B cell (primary cell): ENCODE results near the gene RBPJ. TPM values are rescaled to one million over a fixed set of nuclear protein-coding genes. Genes with fewer than 3 reads are reported as not detected.
A peak's percentile ranks its signal among the peaks of the same experiment; 100 is the strongest.

Source experiments
- ATAC-seq: fragments of 200-7000 bp; cut with Tn5 transposase; one replicate; pipeline ENCODE4 v1.10.0; 2021; ENCODE audit warnings: low read depth, mild to moderate bottlenecking, moderate number of reproducible peaks, moderate library complexity
- CTCF ChIA-PET: fragments of 350-600 bp; sonication (Branson Sonifier 250); formaldehyde crosslinking; loops from one replicate; lab custom pipeline; 2021; ENCODE audit warnings: antibody characterized with exemption, inconsistent platforms; lab: Charles Lee
- POLR2A ChIA-PET: fragments of 350-600 bp; sonication (Branson Sonifier 250); formaldehyde crosslinking; loops from one replicate; lab custom pipeline; 2021; ENCODE audit warnings: antibody characterized with exemption; lab: Charles Lee
- DNase-seq: peaks from one replicate; pipeline ENCODE4 v3.0.0; 2013
- H2AFZ ChIP-seq: 2 replicates; pipeline ENCODE4 v1.6.1; 2012; ENCODE audit warnings: mild to moderate bottlenecking, low read depth, low read length; ENCODE audit not compliant: insufficient read depth, poor library complexity, severe bottlenecking
- H3K27ac ChIP-seq, 2 donors: 1 replicate in 1 of 2; 2 replicates in 1 of 2; pipeline ENCODE4 v1.5.1; 2012 to 2013; ENCODE audit warnings: low read length in 2 of 2, mild to moderate bottlenecking in 2 of 2, moderate library complexity in 1 of 2
- H3K27me3 ChIP-seq, 4 experiments: fragments of 200-600 bp in 1 of 4; sonication (generic) in 1 of 4; replicated peaks in 1 of 4; 1 replicate in 2 of 4; 2 replicates in 2 of 4; pipeline versions ENCODE4 v1.6.1 to v1.7.0; 2013 to 2016; ENCODE audit warnings: low read length in 3 of 4, mild to moderate bottlenecking in 2 of 4, mixed read lengths in 1 of 4, moderate library complexity in 1 of 4; ENCODE audit not compliant: insufficient read depth in 4 of 4, control insufficient read depth in 3 of 4; ENCODE audit errors: control extremely low read depth in 1 of 4
- H3K36me3 ChIP-seq, 2 experiments: replicated peaks in 1 of 2; 1 replicate in 1 of 2; 2 replicates in 1 of 2; pipeline versions ENCODE4 v1.6.1 to v1.7.1; 2013; ENCODE audit warnings: low read length in 1 of 2; ENCODE audit not compliant: insufficient read depth in 2 of 2, control insufficient read depth in 1 of 2; ENCODE audit errors: control extremely low read depth in 1 of 2, extremely low read depth in 1 of 2
- H3K4me1 ChIP-seq, 2 donors: fragments of 200-600 bp in 1 of 2; sonication (generic) in 1 of 2; 1 replicate in 1 of 2; 2 replicates in 1 of 2; pipeline versions ENCODE4 v1.5.1 to v1.6.1; 2013 to 2017; ENCODE audit warnings: low read length in 2 of 2; ENCODE audit not compliant: control insufficient read depth in 2 of 2, insufficient read depth in 2 of 2
- H3K4me2 ChIP-seq: replicated peaks from 2 replicates; pipeline ENCODE3; 2012; ENCODE audit warnings: mild to moderate bottlenecking, low read depth, low read length; ENCODE audit not compliant: poor library complexity, severe bottlenecking
- H3K4me3 ChIP-seq, 5 experiments: fragments of 200-600 bp in 1 of 5; sonication (generic) in 1 of 5; 1 replicate in 3 of 5; 2 replicates in 2 of 5; pipeline versions ENCODE4 v1.5.1 to v1.7.0; 2011 to 2016; ENCODE audit warnings: low read length in 4 of 5, mild to moderate bottlenecking in 4 of 5, low read depth in 2 of 5, control low read depth in 1 of 5, moderate library complexity in 1 of 5; ENCODE audit not compliant: insufficient read depth in 1 of 5; ENCODE audit errors: control extremely low read depth in 1 of 5, extremely low read depth in 1 of 5
- H3K79me2 ChIP-seq: fragments of 200-600 bp; sonication (generic); one replicate; pipeline ENCODE4 v1.6.0; 2016; ENCODE audit warnings: low read length; ENCODE audit not compliant: control insufficient read depth, insufficient read depth
- H3K9ac ChIP-seq: fragments of 200-600 bp; sonication (generic); 2 replicates; pipeline ENCODE4 v1.6.1; 2017; ENCODE audit warnings: mild to moderate bottlenecking, low read length, moderate library complexity
- H3K9me3 ChIP-seq, 3 donors: one replicate each; pipeline versions ENCODE4 v1.6.1 to v1.7.1; 2013; ENCODE audit warnings: low read length in 2 of 3; ENCODE audit not compliant: control insufficient read depth in 2 of 3, insufficient read depth in 1 of 3; ENCODE audit errors: control extremely low read depth in 1 of 3
- H4K20me1 ChIP-seq: 2 replicates; pipeline ENCODE4 v1.6.0; 2012; ENCODE audit warnings: mild to moderate bottlenecking, low read length; ENCODE audit not compliant: insufficient read depth, control insufficient read depth, poor library complexity, severe bottlenecking
- H3K27ac Mint-ChIP-seq: one replicate; pipeline ENCODE4 v1.8.0; 2021; ENCODE audit warnings: mixed read lengths
- H3K27me3 Mint-ChIP-seq: one replicate; pipeline ENCODE4 v1.8.0; 2021; ENCODE audit warnings: mixed read lengths
- H3K4me1 Mint-ChIP-seq: one replicate; pipeline ENCODE4 v1.8.0; 2021; ENCODE audit warnings: mixed read lengths
- H3K4me3 Mint-ChIP-seq: one replicate; pipeline ENCODE4 v1.8.0; 2021; ENCODE audit warnings: mixed read lengths
- H3K9me3 Mint-ChIP-seq: one replicate; pipeline ENCODE4 v1.8.0; 2022; ENCODE audit warnings: mixed read lengths; ENCODE audit not compliant: insufficient read depth
- CTCF ChIP-seq: fragments of 200-600 bp; IDR thresholded peaks from one replicate; pipeline ENCODE4 v1.8.0; 2022; ENCODE audit warnings: antibody characterized with exemption, mild to moderate bottlenecking
- EZH2 ChIP-seq: IDR thresholded peaks from 2 replicates; pipeline ENCODE4 v1.6.1; 2012; ENCODE audit warnings: borderline replicate concordance, low read depth, mild to moderate bottlenecking, moderate library complexity, low read length; ENCODE audit not compliant: insufficient read depth, poor library complexity, severe bottlenecking
- WGBS: methylation state at CpG from one replicate; pipeline ENCODE4 v1.1.5; 2013; ENCODE audit warnings: missing lambda C conversion rate; ENCODE audit not compliant: insufficient coverage; 5-methylcytosine and 5-hydroxymethylcytosine counted together
- intact Hi-C: fragments of 100-400 bp; cut with micrococcal nuclease; formaldehyde crosslinking; loops from one replicate; pipeline ENCODE4 v1.10.0; 2022
- polyA plus RNA-seq: library from polyadenylated mRNA; depleted of rRNA; stranded (reverse); fragments of >200 nt; gene quantifications from 2 replicates; pipeline ENCODE4 v1.2.3, GENCODE V29; 2012
- total RNA-seq, 2 donors: library from RNA; stranded (reverse); fragments of 120-200 nt in 1 of 2; gene quantifications; 1 replicate in 1 of 2; 2 replicates in 1 of 2; pipeline versions ENCODE4 v1.2.3 to v1.2.4, GENCODE V29; 2013 to 2022

RBPJ gene
- total and polyA plus RNA-seq, 2 donors (not counting 1 experiment from before 2014, with no cell fraction given): 10.6 to 50.1 TPM

GRCh38 chr4:26377328-26378311, 56.8 kb downstream of the RBPJ start:
- Histone ChIP-seq H3K9me3 (no peaks in the 10 kb centered on the region), H3K4me2 (no peak overlapping the region), H3K79me2 (peaks cover 81% of the 10 kb centered on the region), H3K27me3 (no peaks in the 10 kb centered on the region), H3K9ac (no peak overlapping the region), H4K20me1 (peaks cover 88% of the 10 kb centered on the region), H3K4me3 (no peak overlapping the region), H3K36me3 (no peaks in the 10 kb centered on the region), H3K27ac (no peak overlapping the region), H2AFZ (no peak overlapping the region), H3K4me1 (peaks cover 9 to 24% of the 10 kb centered on the region in 2 donors)
- POLR2A ChIA-PET: no interaction called here
- peaks cover 45% of the 10 kb centered on the region for H3K4me1 Mint-ChIP-seq
- intact Hi-C loops: no loop called here
- no peak overlapping the region for H3K4me3 Mint-ChIP-seq
- WGBS: 90% methylated on average over 2 of the region's 4 CpGs
- H3K27me3 Mint-ChIP-seq: no peaks in the 10 kb centered on the region
- H3K27ac Mint-ChIP-seq: no peak overlapping the region
- H3K9me3 Mint-ChIP-seq: no peaks in the 10 kb centered on the region
- ATAC-seq (no peak), DNase-seq (peak; percentile 11)
- no peak for TF ChIP-seq EZH2
- TF ChIP-seq CTCF: no peak
- CTCF ChIA-PET: no interaction called here

- TF ChIP-seq EZH2: no peak
- TF ChIP-seq CTCF: no peak
- intact Hi-C loops: no loop called here
- Histone ChIP-seq H4K20me1 (peaks cover 69% of the 10 kb centered on the region), H3K9me3 (no peaks in the 10 kb centered on the region), H3K4me1 (peaks cover 0 to 15% of the 10 kb centered on the region in 2 donors), H3K36me3 (no peaks in the 10 kb centered on the region), H3K4me3 (no peak overlapping the region), H2AFZ (no peak overlapping the region), H3K27ac (no peak overlapping the region), H3K4me2 (no peak overlapping the region), H3K9ac (no peak overlapping the region), H3K27me3 (no peaks in the 10 kb centered on the region), H3K79me2 (peaks cover 66% of the 10 kb centered on the region)
- H3K4me3 Mint-ChIP-seq: no peak overlapping the region
- H3K27ac Mint-ChIP-seq: no peak overlapping the region
- peaks cover 36% of the 10 kb centered on the region for H3K4me1 Mint-ChIP-seq
- POLR2A ChIA-PET: no interaction called here
- CTCF ChIA-PET: interaction anchor here (1.3 kb wide), 1 partner anchor 52 kb away, joined by 3 read pairs; no protein-coding TSS in a partner anchor
- ATAC-seq (no peak), DNase-seq (no peak)
- H3K9me3 Mint-ChIP-seq: no peaks in the 10 kb centered on the region
- H3K27me3 Mint-ChIP-seq: no peaks in the 10 kb centered on the region
- WGBS: 100% methylated on average over 2 of the region's 2 CpGs
Observed at GRCh38 chr4:26379837-26380236, 59.0 kb downstream of the RBPJ start.
